H9 (cell line): Measurements from ENCODE around the gene PCNX4. TPM values are rescaled to one million over a fixed set of nuclear protein-coding genes. Genes with fewer than 3 reads are reported as not detected.

Source experiments
- DNase-seq: peaks from one replicate; pipeline ENCODE4 v3.0.0-alpha.2; 2017
- H2AFZ ChIP-seq: one replicate; pipeline ENCODE4 v1.6.1; 2013; ENCODE audit warnings: mild to moderate bottlenecking, low read length, control low read depth, moderate library complexity
- H2AK5ac ChIP-seq: 2 replicates; pipeline ENCODE4 v1.6.1; 2013; ENCODE audit warnings: low read length, control low read depth, mixed read lengths; ENCODE audit not compliant: insufficient read length
- H2BK120ac ChIP-seq: one replicate; pipeline ENCODE4 v1.6.1; 2013; ENCODE audit warnings: low read depth, mild to moderate bottlenecking, low read length, control low read depth, inconsistent platforms; ENCODE audit not compliant: poor library complexity, severe bottlenecking
- H2BK12ac ChIP-seq: 2 replicates; pipeline ENCODE4 v1.6.1; 2013; ENCODE audit warnings: low read length, control low read depth, mixed read lengths, low read depth; ENCODE audit not compliant: insufficient read length
- H2BK15ac ChIP-seq: 2 replicates; pipeline ENCODE4 v1.6.1; 2013; ENCODE audit warnings: low read depth, low read length, control low read depth
- H2BK20ac ChIP-seq: one replicate; pipeline ENCODE4 v1.6.1; 2013; ENCODE audit warnings: low read depth, mild to moderate bottlenecking, low read length, control low read depth, inconsistent platforms; ENCODE audit not compliant: poor library complexity, severe bottlenecking
- H2BK5ac ChIP-seq: 2 replicates; pipeline ENCODE4 v1.6.1; 2013; ENCODE audit warnings: low read length, control low read depth, mixed read lengths; ENCODE audit not compliant: insufficient read length
- H3K14ac ChIP-seq: 2 replicates; pipeline ENCODE4 v1.6.1; 2013; ENCODE audit warnings: low read length, control low read depth; ENCODE audit not compliant: insufficient read depth
- H3K18ac ChIP-seq: 2 replicates; pipeline ENCODE4 v1.6.1; 2013; ENCODE audit warnings: low read depth, mild to moderate bottlenecking, mixed read lengths, low read length, control low read depth; ENCODE audit not compliant: insufficient read length
- H3K23ac ChIP-seq: 2 replicates; pipeline ENCODE4 v1.6.1; 2013; ENCODE audit warnings: low read length, control low read depth, mixed read lengths, low read depth; ENCODE audit not compliant: insufficient read length
- H3K23me2 ChIP-seq: 2 replicates; pipeline ENCODE4 v1.6.1; 2013; ENCODE audit warnings: low read depth, mild to moderate bottlenecking, mixed read lengths, low read length, control low read depth; ENCODE audit not compliant: insufficient read length, poor library complexity, severe bottlenecking
- H3K27ac ChIP-seq: 2 replicates; pipeline ENCODE4 v1.5.1; 2013; ENCODE audit warnings: low read length, control low read depth, mixed read lengths, low read depth; ENCODE audit not compliant: insufficient read length
- H3K27me3 ChIP-seq: 2 replicates; pipeline ENCODE4 v1.6.1; 2013; ENCODE audit warnings: low read length, control low read depth, inconsistent platforms; ENCODE audit not compliant: insufficient read depth
- H3K4ac ChIP-seq: 2 replicates; pipeline ENCODE4 v1.6.1; 2013; ENCODE audit warnings: low read depth, mild to moderate bottlenecking, control low read depth, inconsistent platforms, low read length, moderate library complexity
- H3K4me1 ChIP-seq: 2 replicates; pipeline ENCODE4 v1.6.1; 2013; ENCODE audit warnings: low read length, control low read depth, inconsistent platforms; ENCODE audit not compliant: insufficient read depth
- H3K4me2 ChIP-seq: 2 replicates; pipeline ENCODE4 v1.6.1; 2013; ENCODE audit warnings: low read length, control low read depth, mixed read lengths; ENCODE audit not compliant: insufficient read length, insufficient read depth
- H3K56ac ChIP-seq: 2 replicates; pipeline ENCODE4 v1.6.1; 2013; ENCODE audit warnings: low read depth, mild to moderate bottlenecking, mixed read lengths, low read length, control low read depth; ENCODE audit not compliant: insufficient read length
- H3K79me1 ChIP-seq: 2 replicates; pipeline ENCODE4 v1.6.1; 2013; ENCODE audit warnings: low read depth, mild to moderate bottlenecking, moderate library complexity, low read length, control low read depth, inconsistent platforms; ENCODE audit not compliant: insufficient read depth, poor library complexity, severe bottlenecking
- H3K79me2 ChIP-seq: 2 replicates; pipeline ENCODE4 v1.6.1; 2013; ENCODE audit warnings: low read length, control low read depth, inconsistent platforms; ENCODE audit not compliant: insufficient read depth
- H3K9ac ChIP-seq: 2 replicates; pipeline ENCODE4 v1.6.1; 2013; ENCODE audit warnings: low read length, control low read depth, mixed read lengths; ENCODE audit not compliant: insufficient read length; ENCODE audit errors: extremely low read depth
- H3K9me3 ChIP-seq: one replicate; pipeline ENCODE4 v1.6.1; 2013; ENCODE audit warnings: low read depth, low read length, inconsistent platforms; ENCODE audit not compliant: control insufficient read depth
- H3T11ph ChIP-seq: one replicate; pipeline ENCODE4 v1.6.1; 2013; ENCODE audit warnings: mild to moderate bottlenecking, low read length, control low read depth, inconsistent platforms
- H4K20me1 ChIP-seq: one replicate; pipeline ENCODE4 v1.6.1; 2013; ENCODE audit not compliant: control insufficient read depth, insufficient read length, insufficient read depth
- H4K5ac ChIP-seq: 2 replicates; pipeline ENCODE4 v1.6.1; 2013; ENCODE audit warnings: low read depth, mild to moderate bottlenecking, mixed read lengths, low read length, control low read depth; ENCODE audit not compliant: insufficient read length
- H4K8ac ChIP-seq: replicated peaks from 2 replicates; pipeline ENCODE4 v1.6.1; 2013; ENCODE audit warnings: low read length, control low read depth, mixed read lengths, low read depth; ENCODE audit not compliant: insufficient read length
- H4K91ac ChIP-seq: 2 replicates; pipeline ENCODE4 v1.6.1; 2013; ENCODE audit warnings: low read depth, mild to moderate bottlenecking, moderate library complexity, mixed read lengths, low read length, control low read depth; ENCODE audit not compliant: insufficient read length
- H3K27ac Mint-ChIP-seq, 3 experiments: 2 replicates in 2 of 3; 3 replicates in 1 of 3; pipeline ENCODE4 v1.8.0; 2020 to 2021; ENCODE audit warnings: mixed read lengths in 3 of 3, mild to moderate bottlenecking in 1 of 3, moderate library complexity in 1 of 3
- H3K27me3 Mint-ChIP-seq: 2 replicates; pipeline ENCODE4 v1.8.0; 2021; ENCODE audit warnings: low read depth, mild to moderate bottlenecking, moderate library complexity, mixed read lengths
- H3K36me3 Mint-ChIP-seq, 3 experiments: 2 replicates in 2 of 3; 3 replicates in 1 of 3; pipeline ENCODE4 v1.8.0; 2020 to 2021; ENCODE audit warnings: low read depth in 3 of 3, mixed read lengths in 3 of 3; ENCODE audit not compliant: insufficient read depth in 1 of 3
- H3K4me1 Mint-ChIP-seq, 2 experiments: 2 replicates each; pipeline ENCODE4 v1.8.0; 2020; ENCODE audit warnings: mixed read lengths in 2 of 2
- H3K4me3 Mint-ChIP-seq, 2 experiments: 2 replicates in 1 of 2; 3 replicates in 1 of 2; pipeline ENCODE4 v1.8.0; 2020 to 2021; ENCODE audit warnings: mild to moderate bottlenecking in 2 of 2, mixed read lengths in 2 of 2, moderate library complexity in 1 of 2
- H3K9me3 Mint-ChIP-seq, 2 experiments: 2 replicates in 1 of 2; 3 replicates in 1 of 2; pipeline ENCODE4 v1.8.0; 2020; ENCODE audit warnings: mild to moderate bottlenecking in 2 of 2, mixed read lengths in 2 of 2, moderate library complexity in 1 of 2
- CTCF ChIP-seq: fragments of 200-600 bp; sonication (generic); conservative IDR thresholded peaks from 3 replicates; pipeline ENCODE4 v1.8.0; 2021; ENCODE audit warnings: antibody characterized with exemption, mild to moderate bottlenecking
- WGBS: extraction: QIAGEN DNeasy Blood & Tissue Kit; methylation state at CpG from one replicate; pipeline ENCODE4 v1.1.7; 2013; ENCODE audit warnings: missing lambda C conversion rate, low lambda C conversion rate, mixed read lengths; ENCODE audit not compliant: insufficient read length; ENCODE audit errors: extremely low coverage; 5-methylcytosine and 5-hydroxymethylcytosine counted together
- total RNA-seq: library from RNA; stranded (reverse); gene quantifications from 2 replicates; pipeline ENCODE4 v1.2.1, GENCODE V29; 2021

Gene PCNX4
- total RNA-seq, 1 experiment from 2014 or later: 40.0 TPM

DNA sequence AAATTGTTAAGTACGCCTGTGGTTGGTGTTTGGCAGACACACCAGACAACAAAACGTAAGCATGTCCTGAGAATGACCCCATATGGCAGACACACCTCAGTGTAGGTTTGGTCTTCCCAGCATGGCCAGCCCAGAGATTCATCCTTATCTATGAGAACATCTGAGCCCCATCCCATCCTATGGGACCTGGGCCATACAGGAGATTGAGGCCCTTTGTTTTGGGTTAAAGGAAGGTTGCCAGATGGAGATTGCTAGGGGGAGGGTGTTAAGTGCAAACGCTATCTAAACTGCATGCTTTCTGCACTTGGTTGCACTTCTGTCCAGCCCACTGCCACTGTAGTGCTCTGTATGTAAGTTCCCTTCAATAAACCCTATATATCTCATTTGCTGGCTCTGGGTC is 4.1 kb upstream of the PCNX4 start:
- no peak for DNase-seq
- H3K4me3 Mint-ChIP-seq: no peak overlapping the region

More for the DNA sequence above, 4.1 kb upstream of the PCNX4 start:
- Histone ChIP-seq H3K9ac (no peak overlapping the region), H2BK120ac (no peak overlapping the region), H2AFZ (no peak overlapping the region), H3K79me2 (no peaks in the 10 kb centered on the region; the same call in 1 of the 2 replicates), H4K91ac (no peak overlapping the region), H2BK20ac (no peak overlapping the region), H2BK12ac (no peak overlapping the region), H3K23ac (no peak overlapping the region), H3K14ac (no peak overlapping the region), H3K4me1 (no peaks in the 10 kb centered on the region), H3K9me3 (no peaks in the 10 kb centered on the region), H3K27ac (no peak overlapping the region), H3T11ph (no peak overlapping the region), H2BK5ac (no peak overlapping the region), H3K27me3 (no peaks in the 10 kb centered on the region), H3K4ac (no peak overlapping the region), H4K20me1 (no peaks in the 10 kb centered on the region), H3K79me1 (no peaks in the 10 kb centered on the region), H2AK5ac (no peak overlapping the region), H3K4me2 (no peak overlapping the region), H2BK15ac (no peak overlapping the region), H4K8ac (no peak overlapping the region), H3K18ac (no peak overlapping the region), H4K5ac (no peak overlapping the region), H3K56ac (no peak overlapping the region), H3K23me2 (peaks cover 8% of the 10 kb centered on the region)
- 0 out of 7 replicates have a peak, but pooled peaks cover 0 to 2% (median 0%) of the 10 kb centered on the region in 3 experiments for H3K36me3 Mint-ChIP-seq
- peaks cover 9% of the 10 kb centered on the region in 2 experiments; a peak in 3 of 4 replicates for H3K4me1 Mint-ChIP-seq
- TF ChIP-seq CTCF: no peak
- no CpG with 5 or more reads among the region's 3 CpGs for WGBS
- no peaks in the 10 kb centered on the region for H3K27me3 Mint-ChIP-seq
- no peaks in the 10 kb centered on the region; a peak in 1 of 5 replicates for H3K9me3 Mint-ChIP-seq
- H3K27ac Mint-ChIP-seq: no peak overlapping the region
